ENCODE results near the gene PTGFRN.

The PTGFRN gene

GRCh38 chr1:117009132-117009531 is 99.4 kb downstream of the PTGFRN start:
- peak; percentile 71 for DNase-seq

DNA sequence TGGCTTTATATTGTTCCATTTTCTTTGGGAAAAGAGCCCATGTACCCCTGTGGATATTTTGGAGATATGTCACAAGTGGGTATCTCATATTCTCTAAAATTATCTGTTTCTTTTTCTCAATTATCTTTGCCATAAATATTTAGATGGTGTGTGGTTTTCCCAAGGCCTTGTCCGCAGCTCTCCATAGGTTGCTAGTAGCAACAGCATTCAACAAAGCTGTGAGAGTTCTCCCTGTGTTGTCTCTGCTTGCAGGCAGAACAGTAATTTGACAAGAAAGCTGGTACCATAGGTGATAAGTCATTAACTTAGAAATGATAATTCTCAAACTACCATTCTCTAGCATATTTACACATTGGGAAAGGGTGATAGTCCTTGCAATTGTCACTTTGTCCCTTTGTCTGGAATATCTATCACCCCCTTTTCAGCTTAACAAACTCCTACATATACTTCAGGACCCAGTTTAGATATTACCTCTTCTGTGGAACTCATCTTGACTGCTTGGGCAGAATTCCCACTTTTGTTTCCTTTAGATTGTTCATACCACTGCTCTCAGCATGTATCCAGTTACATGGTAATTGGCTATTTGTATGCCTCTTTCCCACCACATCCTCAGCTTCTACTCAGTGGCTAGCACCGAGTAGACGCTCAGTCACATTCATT is 100.7 kb downstream of the PTGFRN start:
- no peak for DNase-seq

DNA sequence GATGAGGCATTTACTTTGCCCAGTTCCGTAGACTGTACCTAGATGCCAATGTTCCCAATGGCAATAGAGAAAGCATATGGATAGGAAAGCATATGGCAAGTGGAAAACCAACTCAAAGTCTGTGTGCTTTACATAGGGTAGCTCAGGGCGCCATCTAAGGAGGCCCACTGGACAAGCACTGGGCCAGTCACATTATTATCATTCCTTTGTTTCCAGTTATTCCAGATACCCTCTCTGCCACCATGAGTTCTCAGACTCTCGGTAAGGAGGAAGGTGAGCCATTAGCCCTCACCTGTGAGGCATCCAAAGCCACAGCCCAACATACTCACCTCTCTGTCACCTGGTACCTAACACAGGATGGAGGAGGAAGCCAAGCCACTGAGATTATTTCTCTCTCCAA is 101.6 kb downstream of the PTGFRN start:
- no peak for DNase-seq

- no peak for DNase-seq
Measured at GRCh38 chr1:117013309-117013858, 103.7 kb downstream of the PTGFRN start.

DNA sequence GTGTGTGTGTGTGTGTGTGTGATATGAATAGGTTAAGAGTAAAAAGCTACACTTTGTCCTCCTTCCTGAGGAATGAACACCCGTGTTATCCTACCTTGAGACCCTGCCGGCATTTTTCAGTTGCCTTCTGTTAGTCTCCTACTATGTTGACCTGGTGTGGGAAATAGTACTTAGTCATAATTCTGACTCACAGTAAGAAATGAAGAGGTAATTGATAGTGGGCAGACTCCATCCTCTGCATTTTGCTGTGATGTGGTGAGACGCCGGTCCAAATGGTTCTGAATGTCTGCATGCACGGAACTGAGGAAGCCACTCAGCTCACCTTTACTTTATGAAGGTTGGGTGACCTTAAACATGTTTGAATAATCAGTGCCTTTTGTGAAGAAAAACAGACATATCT is 104.5 kb downstream of the PTGFRN start:
- no peak for DNase-seq

- DNase-seq = no peak
Measured at GRCh38 chr1:117015724-117016123, 106.0 kb downstream of the PTGFRN start.

- no peak for DNase-seq
Measured at GRCh38 chr1:117017062-117017461, 107.3 kb downstream of the PTGFRN start.

DNA sequence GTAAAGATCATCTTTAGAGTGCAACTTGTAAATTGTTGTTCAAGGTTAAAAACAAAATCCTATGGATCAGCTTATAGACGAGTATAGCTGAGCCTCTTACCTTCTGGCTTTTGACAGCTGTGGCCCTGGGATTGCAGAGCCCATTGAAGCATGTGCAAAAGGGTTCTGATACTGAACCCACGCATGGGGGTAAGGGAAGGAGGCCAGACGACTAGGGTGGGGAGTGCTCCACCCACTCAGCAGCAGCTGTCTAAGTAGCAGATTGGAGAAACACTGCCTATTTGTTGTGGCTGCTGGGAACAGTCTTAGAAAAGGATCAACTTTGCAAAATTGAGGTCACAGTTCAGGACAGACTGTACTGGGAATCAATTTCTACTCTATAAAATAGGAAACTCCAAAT is 107.9 kb downstream of the PTGFRN start:
- DNase-seq = no peak

- no peak for DNase-seq
Measured at GRCh38 chr1:117020526-117021156, 110.9 kb downstream of the PTGFRN start.

GRCh38 chr1:117022114-117022513 is 112.4 kb downstream of the PTGFRN start:
- no peak for DNase-seq

- no peak for DNase-seq
Measured at GRCh38 chr1:117025568-117025967, 115.9 kb downstream of the PTGFRN start.

DNA sequence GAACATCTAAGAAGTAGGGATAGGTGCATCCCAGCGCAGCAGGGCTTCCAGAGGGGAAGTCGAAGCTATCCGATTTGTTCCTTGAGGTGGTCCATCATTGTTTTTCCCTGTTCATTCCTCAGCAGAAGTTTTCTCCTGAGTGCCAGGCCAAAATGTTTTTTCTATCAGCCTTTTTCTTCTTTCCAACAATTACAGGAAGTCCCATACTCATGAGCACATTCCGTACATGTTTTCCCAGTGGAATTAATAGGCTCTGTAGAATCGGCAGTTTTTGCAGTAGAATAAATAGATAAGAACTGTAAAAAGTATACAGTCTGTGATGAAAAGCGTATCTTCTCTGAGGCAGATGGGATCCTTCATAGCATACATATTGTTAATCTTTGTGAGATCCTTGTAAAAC is 116.6 kb downstream of the PTGFRN start:
- DNase-seq = no peak

DNA sequence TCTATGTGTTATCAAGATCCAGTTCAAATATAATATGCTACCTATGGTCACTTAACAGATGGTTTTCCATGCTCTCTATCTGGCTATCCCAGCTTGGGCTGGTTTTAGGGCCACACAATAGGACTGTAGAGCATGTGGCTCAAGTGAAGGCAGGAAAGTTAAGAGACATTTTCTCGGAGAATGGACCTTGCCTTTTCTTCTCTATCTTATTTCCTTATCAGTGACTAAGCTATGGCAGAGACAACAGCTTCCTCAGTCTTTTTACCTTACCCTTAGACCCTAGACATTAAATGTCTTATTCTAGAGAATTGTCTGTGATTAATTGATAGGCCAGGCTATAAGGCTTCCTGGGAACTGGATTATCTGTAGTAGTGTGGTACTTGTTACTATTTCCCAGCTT is 120.0 kb downstream of the PTGFRN start:
- DNase-seq = no peak

- no peak for DNase-seq
Measured at GRCh38 chr1:117030271-117030877, 120.7 kb downstream of the PTGFRN start.

DNA sequence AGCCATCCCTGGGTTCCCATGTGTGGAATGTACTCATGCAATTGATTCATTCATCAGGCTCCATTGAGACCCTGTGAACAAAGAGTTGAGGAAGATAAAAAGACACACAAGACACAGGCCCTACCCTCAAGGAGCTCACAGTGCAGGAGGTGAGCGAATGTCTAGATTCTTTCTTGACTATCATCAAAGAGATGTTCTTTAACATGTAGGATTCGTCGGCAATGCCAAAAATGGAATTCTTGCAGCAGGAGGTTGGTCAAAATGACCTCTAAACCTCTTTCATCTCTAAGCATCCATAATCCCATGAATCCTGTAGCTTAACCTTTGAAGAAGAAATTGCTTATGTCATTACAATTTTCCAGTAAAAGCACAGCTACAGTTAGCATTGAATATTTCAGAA is 122.5 kb downstream of the PTGFRN start:
- DNase-seq = no peak

GRCh38 chr1:117032681-117033539 is 123.2 kb downstream of the PTGFRN start:
- no peak for DNase-seq

GRCh38 chr1:117033772-117034171 is 124.1 kb downstream of the PTGFRN start:
- no peak for DNase-seq

DNA sequence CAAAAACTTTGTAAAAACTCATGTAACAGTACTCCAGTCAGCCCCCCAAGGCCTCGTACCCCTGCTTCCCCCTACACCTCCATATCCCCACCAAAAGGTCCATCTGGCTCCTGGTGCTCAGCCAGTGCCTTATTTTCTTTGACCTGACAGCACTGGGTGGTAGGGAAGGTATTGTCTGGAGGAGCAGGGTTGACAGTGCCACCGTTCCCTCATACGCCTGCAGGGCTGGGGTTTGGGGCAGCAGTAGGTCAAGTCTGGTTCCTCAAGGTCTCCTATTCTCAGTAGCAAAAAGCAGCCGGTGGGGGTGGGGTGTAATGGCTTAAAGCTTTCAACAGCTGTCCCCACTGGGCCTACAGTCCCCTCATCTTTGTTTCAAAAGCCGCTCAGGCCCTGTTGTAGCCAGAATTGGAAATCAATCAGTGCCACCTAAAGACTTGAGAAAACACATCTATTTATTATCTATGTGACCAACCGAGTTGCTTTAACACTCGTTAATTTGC is 125.1 kb downstream of the PTGFRN start:
- DNase-seq = no peak

DNA sequence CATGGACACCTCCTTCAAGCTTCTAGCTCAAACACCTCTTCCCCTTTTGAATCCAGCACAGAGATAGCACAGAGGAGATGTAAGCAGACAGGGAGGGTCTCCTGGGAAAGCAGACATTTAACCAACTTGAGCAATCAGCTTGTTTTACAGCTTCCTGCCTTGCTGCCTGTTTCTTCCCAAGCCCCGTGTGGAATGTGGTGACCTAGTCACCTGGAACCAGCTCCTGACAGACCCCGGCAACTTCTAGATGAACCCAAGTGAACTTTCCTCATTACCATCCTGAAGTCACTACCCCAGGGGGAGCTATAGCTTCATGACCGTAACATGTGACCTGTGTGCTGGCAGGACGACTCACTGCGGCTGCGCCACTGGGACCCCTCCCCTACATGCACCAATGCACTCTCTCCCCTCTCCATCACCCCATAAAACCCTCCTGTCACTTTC is 126.3 kb downstream of the PTGFRN start:
- DNase-seq = no peak

DNA sequence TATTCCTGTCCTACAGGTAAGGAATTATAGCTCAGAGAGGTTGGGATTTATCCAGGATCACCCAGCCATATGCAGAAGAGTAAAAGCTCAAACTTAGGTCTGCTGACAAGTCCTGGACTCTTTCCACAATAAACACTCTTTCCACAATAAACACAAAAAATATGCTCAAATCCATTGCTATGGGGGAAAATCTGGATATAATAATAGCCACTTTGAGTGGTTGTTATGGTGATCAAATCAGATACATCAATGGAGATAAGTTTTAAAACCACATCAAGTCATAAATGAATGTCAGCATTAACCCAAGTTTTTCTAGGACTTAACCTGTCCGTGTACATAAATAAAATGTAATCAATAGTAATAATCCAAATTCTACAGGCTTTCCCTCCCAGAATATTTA is 128.1 kb downstream of the PTGFRN start:
- DNase-seq = no peak

GRCh38 chr1:117038236-117038635 is 128.5 kb downstream of the PTGFRN start:
- DNase-seq = no peak
